CD4-positive, alpha-beta T cell treated with Interleukin-4 for 1 hour (primary cell): ENCODE measurements around the gene CCDC88B.

ENCODE experiments used
- DNase-seq, 2 donors: peaks; one replicate each; pipeline ENCODE4 v3.0.0-alpha.2; 2020 to 2022

The CCDC88B gene

GRCh38 chr11:64364911-64365310 lies 24.9 kb downstream of the CCDC88B start:
- no peak for DNase-seq

- no peak for DNase-seq
These were observed 26.7 kb downstream of the CCDC88B start for GRCh38 chr11:64366751-64367150.

DNA sequence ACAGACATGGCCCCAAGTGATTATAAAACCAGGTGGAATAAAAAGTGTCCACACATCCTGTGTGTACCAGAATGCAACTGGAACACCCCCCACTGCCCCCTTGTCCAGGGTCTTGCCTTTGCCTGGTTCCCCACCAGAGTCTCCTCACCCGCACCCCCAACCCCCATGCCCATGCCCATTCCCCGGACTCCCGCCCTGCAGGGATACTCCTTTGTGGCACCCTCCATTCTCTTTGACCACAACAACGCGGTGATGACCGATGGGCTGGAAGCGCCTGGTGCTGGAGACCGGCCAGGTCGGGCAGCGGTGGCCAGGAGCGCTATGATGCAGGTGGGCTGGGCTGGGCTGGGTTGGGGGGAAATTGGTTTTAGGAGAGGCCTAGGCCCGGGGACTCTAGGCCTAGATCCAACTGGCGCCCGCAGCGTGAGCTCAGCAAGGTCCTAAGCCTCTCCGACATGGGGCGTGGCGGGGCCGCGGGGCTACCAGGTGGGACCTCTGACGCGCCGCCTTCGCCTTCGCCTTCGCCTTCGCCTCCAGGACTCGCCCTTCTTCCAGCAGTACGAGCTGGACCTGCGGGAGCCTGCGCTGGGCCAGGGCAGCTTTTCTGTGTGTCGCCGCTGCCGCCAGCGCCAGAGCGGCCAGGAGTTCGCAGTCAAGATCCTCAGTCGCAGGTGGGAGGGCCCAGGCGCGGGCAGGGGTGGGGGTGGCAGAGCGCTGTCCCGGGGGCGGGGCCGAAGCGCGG lies 28.1 kb downstream of the CCDC88B start:
- no peak for DNase-seq

DNA sequence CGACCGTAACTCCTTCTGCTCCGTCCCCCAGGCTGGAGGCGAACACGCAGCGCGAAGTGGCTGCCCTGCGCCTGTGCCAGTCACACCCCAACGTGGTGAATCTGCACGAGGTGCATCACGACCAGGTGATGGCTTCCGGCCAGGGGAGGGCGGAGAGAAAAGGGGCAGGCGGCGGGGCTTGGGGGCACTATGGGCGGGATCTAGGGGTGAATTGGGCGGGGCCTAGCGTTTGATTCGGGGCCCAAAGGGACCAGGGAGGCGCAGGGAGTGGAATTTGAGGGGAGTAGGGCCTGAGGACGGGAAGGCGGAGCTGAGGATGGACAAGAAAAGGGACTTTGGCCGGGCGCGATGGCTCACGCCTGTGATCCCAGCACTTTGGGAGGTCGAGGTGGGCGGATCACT lies 28.7 kb downstream of the CCDC88B start:
- DNase-seq: no peak

DNA sequence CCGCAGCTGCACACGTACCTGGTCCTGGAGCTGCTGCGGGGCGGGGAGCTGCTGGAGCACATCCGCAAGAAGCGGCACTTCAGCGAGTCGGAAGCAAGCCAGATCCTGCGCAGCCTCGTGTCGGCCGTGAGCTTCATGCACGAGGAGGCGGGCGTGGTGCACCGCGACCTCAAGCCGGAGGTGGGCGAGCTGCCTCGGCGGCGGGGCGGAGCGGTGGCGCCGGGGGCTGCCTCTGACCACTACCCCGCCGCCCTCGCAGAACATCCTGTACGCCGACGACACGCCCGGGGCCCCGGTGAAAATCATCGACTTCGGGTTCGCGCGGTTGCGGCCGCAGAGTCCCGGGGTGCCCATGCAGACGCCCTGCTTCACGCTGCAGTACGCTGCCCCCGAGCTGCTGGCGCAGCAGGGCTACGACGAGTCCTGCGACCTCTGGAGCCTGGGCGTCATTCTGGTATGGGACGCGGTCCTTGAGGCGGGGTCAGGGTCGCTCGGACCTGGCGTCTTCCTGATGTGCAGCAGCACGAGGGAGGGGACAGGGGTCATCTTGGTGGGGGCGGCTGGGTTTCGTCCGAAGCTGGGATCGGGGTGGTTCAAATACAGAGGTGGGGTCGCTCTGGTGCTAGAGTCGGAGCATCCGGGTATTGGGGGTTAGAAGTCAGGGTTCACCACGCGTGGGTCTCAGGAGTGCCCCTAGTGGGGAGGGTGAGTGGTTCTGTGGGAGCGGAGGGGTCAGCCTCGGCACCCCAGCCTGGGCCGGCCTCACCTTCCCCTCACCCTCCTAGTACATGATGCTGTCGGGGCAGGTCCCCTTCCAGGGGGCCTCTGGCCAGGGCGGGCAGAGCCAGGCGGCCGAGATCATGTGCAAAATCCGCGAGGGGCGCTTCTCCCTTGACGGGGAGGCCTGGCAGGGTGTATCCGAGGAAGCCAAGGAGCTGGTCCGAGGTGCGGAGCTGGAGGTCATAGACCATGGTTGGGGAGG lies 29.7 kb downstream of the CCDC88B start:
- no peak for DNase-seq

GRCh38 chr11:64371201-64371600 lies 31.2 kb downstream of the CCDC88B start:
- DNase-seq: no peak

DNA sequence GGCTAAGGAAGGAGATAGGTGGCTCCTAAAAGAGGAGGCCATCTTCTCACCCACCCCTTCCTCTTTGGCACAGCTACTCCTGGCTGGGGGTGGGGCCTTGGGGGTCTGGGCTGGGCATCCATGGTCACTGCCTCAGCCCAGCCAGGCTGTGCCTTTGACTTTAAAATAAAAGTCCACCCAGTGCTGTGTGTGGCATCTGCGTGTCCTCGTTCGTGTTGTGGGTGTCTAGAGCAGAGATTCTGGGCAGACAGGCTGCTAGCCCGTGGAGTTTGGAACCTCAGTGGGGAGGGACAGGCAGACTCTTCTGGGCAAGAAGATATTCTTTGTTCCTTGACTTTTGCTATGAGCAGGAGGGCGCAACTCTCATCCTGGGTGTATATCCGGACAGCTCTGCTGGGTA lies 32.0 kb downstream of the CCDC88B start:
- no peak for DNase-seq

GRCh38 chr11:64372802-64373597 lies 33.0 kb downstream of the CCDC88B start:
- DNase-seq: no peak

- DNase-seq: no peak
These were observed 33.6 kb downstream of the CCDC88B start for GRCh38 chr11:64373598-64373974.

DNA sequence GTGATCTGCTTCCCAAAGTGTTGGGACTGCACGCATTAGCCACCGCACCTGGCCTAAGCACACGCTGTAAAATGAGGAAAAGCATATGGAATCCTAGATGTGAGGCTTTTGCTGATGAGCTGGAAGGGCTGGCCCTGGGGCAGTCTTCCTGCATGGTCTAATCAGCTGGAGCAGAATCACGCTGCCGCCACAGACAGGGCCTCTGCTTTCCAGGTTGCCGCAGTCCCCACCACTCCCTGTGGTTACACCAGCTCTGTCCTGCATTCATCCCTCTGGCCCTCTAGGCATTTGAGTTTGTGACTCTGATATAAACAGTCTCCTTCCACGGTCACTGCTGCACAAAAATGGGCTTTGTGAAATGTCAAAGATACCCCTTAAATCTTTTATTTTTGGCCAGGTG lies 36.1 kb downstream of the CCDC88B start:
- no peak for DNase-seq

GRCh38 chr11:64378335-64378880 lies 38.4 kb downstream of the CCDC88B start:
- DNase-seq: no peak

GRCh38 chr11:64379160-64379559 lies 39.2 kb downstream of the CCDC88B start:
- DNase-seq: no peak

- DNase-seq: no peak
These were observed 40.1 kb downstream of the CCDC88B start for GRCh38 chr11:64379817-64380709.

DNA sequence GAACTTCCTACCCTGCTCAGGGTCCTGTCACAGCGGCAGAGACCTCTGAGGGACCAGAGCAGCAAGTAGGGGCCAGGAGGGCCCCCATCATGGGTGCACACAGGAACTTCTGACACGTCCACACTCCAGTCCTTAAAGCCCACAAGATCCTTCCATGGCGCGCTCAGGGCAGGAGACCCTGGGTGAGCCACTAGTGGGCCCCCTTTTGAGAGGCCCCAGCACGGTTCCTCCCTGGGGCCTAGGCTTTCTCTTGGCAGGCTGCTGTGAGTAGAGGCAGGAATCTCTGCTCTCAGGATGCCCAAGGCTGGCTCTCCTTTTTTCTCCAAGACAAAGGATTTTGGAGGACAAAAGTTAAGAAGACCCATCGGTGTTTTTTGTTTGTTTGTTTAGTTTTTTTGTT lies 41.3 kb downstream of the CCDC88B start:
- DNase-seq: no peak

DNA sequence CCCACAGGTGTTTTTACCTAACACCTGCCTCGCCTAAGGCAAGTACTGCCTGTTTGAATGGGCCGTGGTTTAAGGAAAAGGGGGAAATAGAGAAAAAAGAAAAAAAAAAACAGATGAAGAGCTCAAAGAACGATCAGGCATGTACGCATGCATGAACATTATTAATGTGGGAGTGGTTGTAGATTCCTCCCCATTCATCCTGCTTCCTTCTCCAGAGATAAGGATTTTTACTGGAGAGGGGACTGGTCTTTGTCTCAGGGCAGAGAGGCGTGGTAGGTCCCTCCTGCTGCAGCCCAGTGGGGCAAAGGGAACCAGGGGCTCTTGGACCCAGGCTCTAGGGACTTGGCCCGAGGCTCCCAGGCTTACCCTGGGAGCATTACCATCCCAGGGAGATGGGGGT lies 42.0 kb downstream of the CCDC88B start:
- no peak for DNase-seq

DNA sequence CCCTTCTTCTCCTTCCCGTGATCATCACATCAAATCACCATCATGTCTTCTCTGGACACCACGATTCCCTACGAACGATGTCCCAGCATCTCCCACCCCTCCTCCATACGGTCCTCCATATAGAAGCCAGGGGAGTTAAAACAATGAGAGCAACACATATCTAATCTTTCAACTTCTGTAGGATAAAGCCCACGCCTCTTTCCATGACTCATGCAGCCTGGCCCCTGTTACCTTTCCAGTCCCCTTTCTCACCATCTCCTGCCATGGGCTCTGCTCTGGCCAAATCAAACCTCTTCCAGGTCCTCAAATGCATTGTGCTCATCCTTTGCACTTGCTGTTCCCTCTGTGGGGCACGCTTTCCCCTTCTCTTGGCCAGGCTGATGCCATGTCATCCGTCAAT lies 42.6 kb downstream of the CCDC88B start:
- no peak for DNase-seq

GRCh38 chr11:64383580-64383979 lies 43.6 kb downstream of the CCDC88B start:
- no peak for DNase-seq

- no peak for DNase-seq
These were observed 44.2 kb downstream of the CCDC88B start for GRCh38 chr11:64384028-64384737.

DNA sequence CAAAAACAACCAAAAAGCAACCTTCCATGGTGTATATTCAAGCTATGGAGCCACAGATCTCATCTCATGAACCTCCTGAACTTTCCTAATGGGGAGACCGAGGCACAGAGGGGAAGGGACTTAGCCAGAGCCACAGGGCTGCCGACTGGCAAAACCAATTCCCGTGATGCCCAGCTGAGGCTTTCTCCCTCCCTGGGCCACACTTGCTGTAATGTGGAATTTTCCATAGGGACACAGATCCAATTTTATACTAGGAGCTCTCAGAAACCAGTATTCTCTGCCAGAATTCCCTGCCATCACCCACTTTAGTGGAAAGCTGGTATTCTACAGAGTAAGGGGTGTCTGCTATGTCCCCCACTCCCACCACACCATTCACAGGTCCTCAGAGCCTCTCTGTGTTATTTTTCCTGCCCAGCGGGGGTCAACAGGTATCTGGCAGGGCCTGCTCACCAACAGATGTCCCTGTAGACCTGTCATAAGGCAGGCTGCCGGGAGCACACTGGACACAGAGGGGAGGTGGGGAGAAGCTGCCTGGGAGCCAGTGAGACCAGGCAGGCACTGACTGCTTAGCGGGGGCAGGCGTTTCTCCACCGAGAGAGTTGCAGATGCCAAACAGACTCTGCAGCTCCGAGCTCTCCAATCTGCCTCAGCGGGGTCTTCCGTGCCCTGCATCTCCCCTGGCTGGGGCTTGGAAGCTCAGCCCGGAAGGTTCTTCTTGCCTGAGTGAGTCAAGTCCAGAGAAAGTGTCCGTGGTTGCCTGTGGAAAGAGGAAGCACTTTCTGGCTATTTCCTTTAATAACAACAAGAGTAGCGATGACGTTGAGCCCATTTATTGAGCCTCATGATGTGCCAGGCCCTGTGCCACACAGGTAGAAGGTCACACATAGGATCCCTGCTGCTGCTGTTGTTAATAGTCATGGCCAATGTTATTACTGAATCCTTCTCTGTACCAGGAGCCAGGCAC lies 45.3 kb downstream of the CCDC88B start:
- peak in 1 of 2 donors; percentile 36 for DNase-seq
